HEK293 (cell line): Measurements from ENCODE around the gene GPR161.

Experiments used
- MYNN ChIP-seq: fragments of 450-650 bp; formaldehyde crosslinking; IDR thresholded peaks from 2 replicates; pipeline ENCODE4 v1.5.1; 2016; ENCODE audit warnings: missing biosample characterization, missing genetic modification characterization, borderline replicate concordance
- ZNF473 ChIP-seq: fragments of 450-650 bp; formaldehyde crosslinking; IDR thresholded peaks from 2 replicates; pipeline ENCODE4 v1.5.1; 2017; ENCODE audit warnings: missing biosample characterization, missing genetic modification characterization
- TF ChIP-seq, protein P1 (sequence below): fragments of 450-650 bp; formaldehyde crosslinking; IDR thresholded peaks from 2 replicates; pipeline ENCODE4 v1.5.1; 2016; ENCODE audit warnings: missing biosample characterization, missing genetic modification characterization

DNA sequence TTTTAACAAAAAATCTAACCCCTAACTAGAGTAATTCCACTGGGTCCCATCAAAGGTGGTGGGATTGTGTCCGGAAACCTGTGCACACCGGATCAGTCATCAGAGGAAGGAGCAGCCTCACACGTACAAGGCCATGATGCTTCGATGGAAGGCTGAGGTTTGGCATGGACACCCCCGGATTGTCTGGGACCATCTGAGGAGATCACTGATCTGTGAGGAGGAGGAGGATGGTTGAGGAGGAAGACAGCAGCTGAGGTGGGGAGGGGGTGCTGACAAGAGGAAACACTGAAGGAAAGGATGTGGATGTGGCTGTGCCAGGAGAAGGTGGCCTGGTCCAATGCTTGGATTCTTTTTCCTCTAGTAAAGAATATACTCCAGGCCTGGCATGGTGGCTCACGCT is 41.3 kb downstream of the GPR161 start:
- TF ChIP-seq, protein P1, sequence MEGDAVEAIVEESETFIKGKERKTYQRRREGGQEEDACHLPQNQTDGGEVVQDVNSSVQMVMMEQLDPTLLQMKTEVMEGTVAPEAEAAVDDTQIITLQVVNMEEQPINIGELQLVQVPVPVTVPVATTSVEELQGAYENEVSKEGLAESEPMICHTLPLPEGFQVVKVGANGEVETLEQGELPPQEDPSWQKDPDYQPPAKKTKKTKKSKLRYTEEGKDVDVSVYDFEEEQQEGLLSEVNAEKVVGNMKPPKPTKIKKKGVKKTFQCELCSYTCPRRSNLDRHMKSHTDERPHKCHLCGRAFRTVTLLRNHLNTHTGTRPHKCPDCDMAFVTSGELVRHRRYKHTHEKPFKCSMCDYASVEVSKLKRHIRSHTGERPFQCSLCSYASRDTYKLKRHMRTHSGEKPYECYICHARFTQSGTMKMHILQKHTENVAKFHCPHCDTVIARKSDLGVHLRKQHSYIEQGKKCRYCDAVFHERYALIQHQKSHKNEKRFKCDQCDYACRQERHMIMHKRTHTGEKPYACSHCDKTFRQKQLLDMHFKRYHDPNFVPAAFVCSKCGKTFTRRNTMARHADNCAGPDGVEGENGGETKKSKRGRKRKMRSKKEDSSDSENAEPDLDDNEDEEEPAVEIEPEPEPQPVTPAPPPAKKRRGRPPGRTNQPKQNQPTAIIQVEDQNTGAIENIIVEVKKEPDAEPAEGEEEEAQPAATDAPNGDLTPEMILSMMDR = no peak
- no peak for TF ChIP-seq ZNF473 (tag by site-specific recombination)
- TF ChIP-seq MYNN = no peak
